Esophagus muscularis mucosa (tissue), 4 donors: ENCODE results near the gene RFNG.

ENCODE experiments used
- CTCF ChIP-seq, 3 experiments: fragments of 200-600 bp in 2 of 3; fragments of 450-650 bp in 1 of 3; sonication (generic) in 2 of 3; IDR thresholded peaks; one replicate each; pipeline ENCODE4 v1.5.1; 2017 to 2019; ENCODE audit warnings: antibody characterized with exemption in 3 of 3, mild to moderate bottlenecking in 2 of 3, moderate library complexity in 1 of 3
- EP300 ChIP-seq: sonication (generic); formaldehyde crosslinking; IDR thresholded peaks from one replicate; pipeline ENCODE4 v1.6.1; 2017; ENCODE audit warnings: antibody characterized with exemption
- POLR2AphosphoS5 ChIP-seq, 2 donors: sonication (generic); formaldehyde crosslinking; IDR thresholded peaks; one replicate each; pipeline ENCODE4 v1.6.1; 2017; ENCODE audit warnings: antibody characterized with exemption in 2 of 2

GRCh38 chr17:81999976-82000802 lies 51.4 kb downstream of the RFNG start:
- TF ChIP-seq CTCF (IDR thresholded peaks at IDR 0.05) (no peak), POLR2AphosphoS5 (IDR thresholded peaks at IDR 0.05) (no peak), EP300 (no peak)
